DND-41 (cell line): ENCODE measurements around the gene NPPB.

Experiments
- ATAC-seq: fragments of 200-7000 bp; cut with Tn5 transposase; 3 replicates; pipeline ENCODE4 v1.9.1; 2021; ENCODE audit warnings: low read depth; ENCODE audit not compliant: insufficient read depth
- DNase-seq: peaks from one replicate; pipeline ENCODE4 v3.0.0-alpha.2; 2020
- H2AFZ ChIP-seq: 2 replicates; pipeline ENCODE4 v1.6.0; 2012; ENCODE audit warnings: low read depth, low read length
- H3K27ac ChIP-seq: 2 replicates; pipeline ENCODE4 v1.5.1; 2012; ENCODE audit warnings: low read length, inconsistent platforms
- H3K27me3 ChIP-seq: fragments of 200-600 bp; sonication (generic); 2 replicates; pipeline ENCODE4 v1.6.0; 2012; ENCODE audit warnings: low read length, mild to moderate bottlenecking, inconsistent platforms; ENCODE audit not compliant: insufficient read depth, poor library complexity
- H3K36me3 ChIP-seq: 2 replicates; pipeline ENCODE4 v1.5.1; 2012; ENCODE audit warnings: low read length, inconsistent platforms; ENCODE audit not compliant: insufficient read depth
- H3K4me1 ChIP-seq: 2 replicates; pipeline ENCODE4 v1.5.1; 2012; ENCODE audit warnings: mild to moderate bottlenecking, low read length; ENCODE audit not compliant: insufficient read depth
- H3K4me2 ChIP-seq: 2 replicates; pipeline ENCODE4 v1.6.0; 2012; ENCODE audit warnings: mild to moderate bottlenecking, moderate library complexity, low read length, inconsistent platforms; ENCODE audit not compliant: insufficient read depth
- H3K4me3 ChIP-seq, 2 experiments: fragments of 200-600 bp in 1 of 2; shearing (Covaris generic) in 1 of 2; 2 replicates each; pipeline ENCODE4 v1.5.1; 2012 to 2016; ENCODE audit warnings: inconsistent platforms in 2 of 2, low read length in 2 of 2, mild to moderate bottlenecking in 2 of 2, low read depth in 1 of 2, moderate library complexity in 1 of 2
- H3K79me2 ChIP-seq: 2 replicates; pipeline ENCODE4 v1.6.0; 2012; ENCODE audit warnings: low read length, inconsistent platforms; ENCODE audit not compliant: insufficient read depth
- H3K9ac ChIP-seq: 2 replicates; pipeline ENCODE4 v1.6.0; 2012; ENCODE audit warnings: low read depth, mild to moderate bottlenecking, inconsistent platforms, low read length, moderate library complexity
- H3K9me3 ChIP-seq: 2 replicates; pipeline ENCODE4 v1.5.1; 2012; ENCODE audit warnings: low read length, moderate library complexity, mild to moderate bottlenecking, inconsistent platforms; ENCODE audit not compliant: insufficient read depth, severe bottlenecking
- H4K20me1 ChIP-seq: 2 replicates; pipeline ENCODE4 v1.6.0; 2012; ENCODE audit warnings: low read length; ENCODE audit not compliant: insufficient read depth
- CTCF ChIP-seq: IDR thresholded peaks from 2 replicates; pipeline ENCODE4 v1.5.1; 2012; ENCODE audit warnings: borderline replicate concordance, low read length, moderate library complexity, mild to moderate bottlenecking; ENCODE audit not compliant: poor library complexity, severe bottlenecking; ENCODE audit errors: extremely low read depth
- EZH2 ChIP-seq: IDR thresholded peaks from 3 replicates; pipeline ENCODE4 v1.6.1; 2012; ENCODE audit warnings: borderline replicate concordance, low read depth, mild to moderate bottlenecking, moderate library complexity, low read length, inconsistent platforms; ENCODE audit not compliant: severe bottlenecking

The NPPB gene

DNA sequence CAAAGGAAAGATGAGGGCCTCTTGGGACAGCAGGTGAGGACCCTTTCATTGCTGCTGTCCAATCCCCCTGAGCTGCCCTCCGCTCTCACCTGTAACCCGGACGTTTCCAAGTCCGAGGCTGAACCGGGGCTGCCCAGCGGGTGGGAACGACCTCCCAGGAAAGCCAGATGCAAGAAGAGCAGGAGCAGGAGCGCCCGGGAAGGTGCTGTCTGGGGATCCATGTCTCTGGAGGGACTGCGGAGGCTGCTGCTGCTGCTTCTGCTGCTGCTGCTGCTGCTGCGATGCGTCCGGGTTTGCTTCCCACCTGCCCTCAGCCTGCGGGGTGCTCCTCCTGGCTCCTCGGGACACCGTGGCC lies at the start of gene NPPB:
Gene NPPB, minus strand, starts transcription at position 333 of the 355 bp plus-strand sequence. Its CDS starts 112 bp downstream, at position 221.
- H3K4me2 ChIP-seq = no peak within 1 kb of the TSS

DNA sequence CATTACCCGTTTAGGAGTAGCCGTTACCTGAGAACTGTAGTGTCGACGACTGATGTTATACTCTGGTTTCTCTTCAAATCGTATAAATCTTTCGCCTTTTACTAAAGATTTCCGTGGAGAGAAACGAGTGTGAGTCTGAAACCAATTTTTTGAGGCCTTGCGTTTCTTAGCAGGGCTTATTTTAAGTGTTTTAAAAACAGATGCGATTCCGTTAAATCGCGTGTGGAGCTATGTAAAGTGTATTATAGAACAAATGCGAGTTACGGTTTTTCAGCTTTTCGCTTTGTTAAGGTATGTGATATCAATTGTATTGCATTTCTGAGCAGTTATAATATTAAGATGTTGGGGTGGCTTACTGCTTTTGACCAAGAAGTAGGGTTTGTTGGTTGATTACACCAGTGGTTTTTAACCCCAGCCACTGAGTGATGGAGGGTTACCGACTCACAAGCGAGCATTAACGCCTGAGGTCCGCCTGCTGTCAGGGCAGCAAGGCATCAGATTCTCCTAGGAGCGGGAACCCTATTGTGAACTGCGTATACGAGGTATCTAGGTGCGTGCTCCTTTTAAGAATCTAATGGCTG lies 49.4 kb upstream of the NPPB start:
- Histone ChIP-seq H4K20me1 (0 out of 2 replicates have a peak, but pooled peaks cover 4% of the 10 kb centered on the region), H3K4me1 (peaks cover 36% of the 10 kb centered on the region), H3K79me2 (no peaks in the 10 kb centered on the region), H2AFZ (peak overlapping the region; percentile 73), H3K9ac (peak overlapping the region; percentile 77), H3K36me3 (no peaks in the 10 kb centered on the region), H3K4me3 (peak overlapping the region; percentile 24 to 53), H3K27me3 (no peaks in the 10 kb centered on the region), H3K4me2 (peak overlapping the region; percentile 78), H3K27ac (peak overlapping the region; percentile 88), H3K9me3 (no peaks in the 10 kb centered on the region)
- ATAC-seq (peak; percentile 70), DNase-seq (peak; percentile 89)
- no peak for TF ChIP-seq CTCF
- no peak for TF ChIP-seq EZH2

More for the DNA sequence above, at the start of gene NPPB:
- H4K20me1 ChIP-seq = peaks cover 23% of the 10 kb centered on the region
- no peak within 1 kb of the TSS for H3K27ac ChIP-seq
- H3K9me3 ChIP-seq = no peaks in the 10 kb centered on the region
- peaks cover 20% of the 10 kb centered on the region for H3K4me1 ChIP-seq
- no peak for ATAC-seq
- H3K36me3 ChIP-seq = no peaks in the 10 kb centered on the region
- H3K79me2 ChIP-seq = no peaks in the 10 kb centered on the region
- no peak within 1 kb of the TSS for H3K4me3 ChIP-seq
- TF ChIP-seq EZH2 (no peak), CTCF (no peak)
- no peak within 1 kb of the TSS for H2AFZ ChIP-seq
- H3K9ac ChIP-seq = no peak within 1 kb of the TSS
- H3K27me3 ChIP-seq = no peaks in the 10 kb centered on the region
- no peak for DNase-seq

- peak overlapping the region; percentile 88 for H3K27ac ChIP-seq
- no peak overlapping the region for H3K4me3 ChIP-seq
- H4K20me1 ChIP-seq = 0 out of 2 replicates have a peak, but pooled peaks cover 4% of the 10 kb centered on the region
- H2AFZ ChIP-seq = peak overlapping the region; percentile 9; the same call in 1 of the 2 replicates
- peak overlapping the region; percentile 30; the same call in 1 of the 2 replicates for H3K4me2 ChIP-seq
- no peaks in the 10 kb centered on the region for H3K79me2 ChIP-seq
- no peaks in the 10 kb centered on the region for H3K9me3 ChIP-seq
- H3K36me3 ChIP-seq = no peaks in the 10 kb centered on the region
- TF ChIP-seq EZH2 (no peak), CTCF (peak; percentile 93)
- peaks cover 36% of the 10 kb centered on the region for H3K4me1 ChIP-seq
- H3K9ac ChIP-seq = peak overlapping the region; percentile 77
- no peaks in the 10 kb centered on the region for H3K27me3 ChIP-seq
- peak; percentile 60 for ATAC-seq
- peak; percentile 94 for DNase-seq
Measured at GRCh38 chr1:11907275-11908094, 48.7 kb upstream of the NPPB start.
